Neural crest cell (in vitro differentiated cells): ENCODE measurements around the gene TFEB. TPM values are rescaled to one million over a fixed set of nuclear protein-coding genes. Genes with fewer than 3 reads are reported as not detected.

ENCODE experiments used
- DNase-seq: peaks from one replicate; pipeline ENCODE4 v3.0.0; 2021; ENCODE audit warnings: low read depth, mixed read lengths, low spot score
- H3K27ac Mint-ChIP-seq: one replicate; pipeline ENCODE4 v1.8.0; 2021; ENCODE audit warnings: mild to moderate bottlenecking, mixed read lengths; ENCODE audit not compliant: unreplicated experiment
- H3K27me3 Mint-ChIP-seq: 2 replicates; pipeline ENCODE4 v1.8.0; 2021; ENCODE audit warnings: low read depth, mild to moderate bottlenecking, mixed read lengths
- H3K36me3 Mint-ChIP-seq: 2 replicates; pipeline ENCODE4 v1.8.0; 2021; ENCODE audit warnings: low read depth, mild to moderate bottlenecking, mixed read lengths
- H3K4me1 Mint-ChIP-seq: 2 replicates; pipeline ENCODE4 v1.8.0; 2021; ENCODE audit warnings: mixed read lengths
- H3K4me3 Mint-ChIP-seq: one replicate; pipeline ENCODE4 v1.8.0; 2021; ENCODE audit warnings: mild to moderate bottlenecking, mixed read lengths
- H3K9me3 Mint-ChIP-seq: 2 replicates; pipeline ENCODE4 v1.8.0; 2021; ENCODE audit warnings: mixed read lengths
- CTCF ChIP-seq: fragments of 200-600 bp; sonication (generic); conservative IDR thresholded peaks from 2 replicates; pipeline ENCODE4 v1.5.0; 2021; ENCODE audit warnings: antibody characterized with exemption, mild to moderate bottlenecking
- total RNA-seq: library from RNA; stranded (reverse); gene quantifications from 2 replicates; pipeline ENCODE4 v1.2.1, GENCODE V29; 2021

TFEB gene
- total RNA-seq, 1 donor from 2014 or later: 1.3 TPM

GRCh38 chr6:41758641-41759035 is 23.2 kb upstream of the TFEB start:
- Mint-ChIP-seq H3K9me3 (no peaks in the 10 kb centered on the region), H3K27ac (no peak overlapping the region), H3K4me1 (no peaks in the 10 kb centered on the region), H3K4me3 (no peak overlapping the region), H3K36me3 (no peaks in the 10 kb centered on the region), H3K27me3 (peaks cover 14% of the 10 kb centered on the region)
- no peak for DNase-seq
- no peak for TF ChIP-seq CTCF

GRCh38 chr6:41757931-41758640 is 22.7 kb upstream of the TFEB start:
- peaks cover 15% of the 10 kb centered on the region for H3K27me3 Mint-ChIP-seq
- H3K4me1 Mint-ChIP-seq: no peaks in the 10 kb centered on the region
- TF ChIP-seq CTCF: no peak
- H3K36me3 Mint-ChIP-seq: no peaks in the 10 kb centered on the region
- no peaks in the 10 kb centered on the region for H3K9me3 Mint-ChIP-seq
- no peak overlapping the region for H3K27ac Mint-ChIP-seq
- DNase-seq: no peak
- no peak overlapping the region for H3K4me3 Mint-ChIP-seq

GRCh38 chr6:41757271-41757670 is 21.9 kb upstream of the TFEB start:
- Mint-ChIP-seq H3K4me3 (no peak overlapping the region), H3K4me1 (no peaks in the 10 kb centered on the region), H3K27me3 (peaks cover 14% of the 10 kb centered on the region), H3K27ac (no peak overlapping the region), H3K36me3 (no peaks in the 10 kb centered on the region), H3K9me3 (no peaks in the 10 kb centered on the region)
- DNase-seq: no peak
- TF ChIP-seq CTCF: no peak

DNA sequence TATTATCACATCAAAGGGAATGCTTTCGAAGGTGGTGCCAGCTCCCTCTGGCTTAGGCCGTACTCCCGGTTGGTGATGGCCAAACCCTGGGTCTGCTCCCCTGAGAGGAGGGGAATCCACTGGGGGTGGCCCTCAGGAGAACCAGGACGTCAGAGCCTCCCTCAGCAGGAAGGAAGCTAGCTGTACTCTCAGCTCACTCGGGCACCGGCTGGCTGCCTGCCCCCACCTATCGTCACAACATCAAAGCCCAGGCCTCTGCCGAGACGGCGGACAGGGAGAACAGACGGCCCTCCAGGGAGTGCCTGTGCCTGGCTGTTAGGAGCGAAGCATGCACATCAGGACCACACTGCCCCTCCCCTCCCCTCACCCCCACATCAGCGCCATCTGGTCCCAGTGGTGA is 20.9 kb upstream of the TFEB start:
- Mint-ChIP-seq H3K4me3 (no peak overlapping the region), H3K36me3 (no peaks in the 10 kb centered on the region), H3K27me3 (peaks cover 12% of the 10 kb centered on the region), H3K27ac (no peak overlapping the region), H3K4me1 (no peaks in the 10 kb centered on the region), H3K9me3 (no peaks in the 10 kb centered on the region)
- TF ChIP-seq CTCF: no peak
- no peak for DNase-seq

DNA sequence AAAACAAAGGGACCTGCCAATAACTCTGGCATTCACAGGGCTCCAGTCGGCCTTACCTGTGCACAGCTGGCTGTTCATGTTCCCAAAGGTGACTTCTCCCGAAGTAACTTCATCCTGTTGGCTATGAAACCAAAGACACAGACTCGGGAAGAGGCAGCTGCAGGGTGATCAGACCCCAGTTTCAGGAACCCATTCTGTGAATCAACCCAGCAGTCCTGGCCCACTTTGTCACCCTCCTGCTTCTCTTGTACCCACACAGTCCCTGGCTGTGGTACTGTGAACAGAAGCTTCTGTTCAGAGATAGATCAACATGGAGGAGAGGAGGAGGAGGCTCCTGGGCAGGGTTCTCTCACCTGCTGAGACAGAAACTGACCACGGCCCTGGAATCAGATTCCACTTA is 20.5 kb upstream of the TFEB start:
- no peak overlapping the region for H3K4me3 Mint-ChIP-seq
- H3K27me3 Mint-ChIP-seq: peaks cover 11% of the 10 kb centered on the region
- no peaks in the 10 kb centered on the region for H3K9me3 Mint-ChIP-seq
- H3K27ac Mint-ChIP-seq: no peak overlapping the region
- no peaks in the 10 kb centered on the region for H3K36me3 Mint-ChIP-seq
- no peaks in the 10 kb centered on the region for H3K4me1 Mint-ChIP-seq
- no peak for DNase-seq
- no peak for TF ChIP-seq CTCF
